Suprapubic skin (tissue), 4 donors: ENCODE measurements around the gene SLC7A10.
"Not testable (repeated sequence)": the region's sequence is repeated elsewhere in the genome, so short reads cannot be mapped to it uniquely, and the experiment has no call there.

ENCODE experiments used
- POLR2A ChIP-seq, 2 donors: fragments of 450-650 bp; IDR thresholded peaks; one replicate each; pipeline ENCODE4 v1.6.1; 2017; ENCODE audit warnings: antibody characterized with exemption in 2 of 2, mild to moderate bottlenecking in 2 of 2, moderate library complexity in 2 of 2
- POLR2AphosphoS5 ChIP-seq, 3 donors: sonication (generic); formaldehyde crosslinking; IDR thresholded peaks; one replicate each; pipeline ENCODE4 v1.6.1; 2017; ENCODE audit warnings: antibody characterized with exemption in 3 of 3
- TF ChIP-seq, protein P1 (sequence below), 2 donors: fragments of 200-600 bp in 1 of 2; fragments of 450-650 bp in 1 of 2; sonication (generic) in 1 of 2; IDR thresholded peaks; one replicate each; pipeline ENCODE4 v1.5.1; 2016 to 2019; ENCODE audit warnings: antibody characterized with exemption in 2 of 2, mild to moderate bottlenecking in 1 of 2, moderate library complexity in 1 of 2

DNA sequence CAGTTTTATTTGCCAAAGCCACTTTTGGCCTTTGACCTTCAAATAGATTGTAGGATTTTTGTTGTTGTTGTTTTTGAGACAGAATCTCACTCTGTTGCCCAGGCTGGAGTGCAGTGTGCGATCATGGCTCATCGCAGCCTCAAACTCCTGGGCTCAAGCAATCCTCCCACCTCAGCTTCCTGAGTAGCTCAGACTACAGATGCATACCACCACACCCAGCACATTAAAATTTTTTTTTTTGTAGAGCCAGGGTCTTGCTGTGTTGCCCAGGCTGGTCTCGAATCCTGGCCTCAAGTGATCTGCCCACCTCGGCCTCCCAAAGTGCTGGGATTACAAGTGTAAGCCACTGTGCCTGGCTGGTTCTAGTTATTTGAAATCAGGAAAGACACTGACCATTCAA, 34.6 kb downstream of the SLC7A10 start:
- TF ChIP-seq, protein P1, sequence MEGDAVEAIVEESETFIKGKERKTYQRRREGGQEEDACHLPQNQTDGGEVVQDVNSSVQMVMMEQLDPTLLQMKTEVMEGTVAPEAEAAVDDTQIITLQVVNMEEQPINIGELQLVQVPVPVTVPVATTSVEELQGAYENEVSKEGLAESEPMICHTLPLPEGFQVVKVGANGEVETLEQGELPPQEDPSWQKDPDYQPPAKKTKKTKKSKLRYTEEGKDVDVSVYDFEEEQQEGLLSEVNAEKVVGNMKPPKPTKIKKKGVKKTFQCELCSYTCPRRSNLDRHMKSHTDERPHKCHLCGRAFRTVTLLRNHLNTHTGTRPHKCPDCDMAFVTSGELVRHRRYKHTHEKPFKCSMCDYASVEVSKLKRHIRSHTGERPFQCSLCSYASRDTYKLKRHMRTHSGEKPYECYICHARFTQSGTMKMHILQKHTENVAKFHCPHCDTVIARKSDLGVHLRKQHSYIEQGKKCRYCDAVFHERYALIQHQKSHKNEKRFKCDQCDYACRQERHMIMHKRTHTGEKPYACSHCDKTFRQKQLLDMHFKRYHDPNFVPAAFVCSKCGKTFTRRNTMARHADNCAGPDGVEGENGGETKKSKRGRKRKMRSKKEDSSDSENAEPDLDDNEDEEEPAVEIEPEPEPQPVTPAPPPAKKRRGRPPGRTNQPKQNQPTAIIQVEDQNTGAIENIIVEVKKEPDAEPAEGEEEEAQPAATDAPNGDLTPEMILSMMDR (IDR thresholded peaks at IDR 0.05): not testable (repeated sequence)
- TF ChIP-seq POLR2A, POLR2AphosphoS5 (IDR thresholded peaks at IDR 0.05): not testable (repeated sequence)
